ENCODE measurements around the gene EIF4B.
"Not testable (repeated sequence)": the region's sequence is repeated elsewhere in the genome, so short reads cannot be mapped to it uniquely, and the experiment has no call there.

The EIF4B gene

DNA sequence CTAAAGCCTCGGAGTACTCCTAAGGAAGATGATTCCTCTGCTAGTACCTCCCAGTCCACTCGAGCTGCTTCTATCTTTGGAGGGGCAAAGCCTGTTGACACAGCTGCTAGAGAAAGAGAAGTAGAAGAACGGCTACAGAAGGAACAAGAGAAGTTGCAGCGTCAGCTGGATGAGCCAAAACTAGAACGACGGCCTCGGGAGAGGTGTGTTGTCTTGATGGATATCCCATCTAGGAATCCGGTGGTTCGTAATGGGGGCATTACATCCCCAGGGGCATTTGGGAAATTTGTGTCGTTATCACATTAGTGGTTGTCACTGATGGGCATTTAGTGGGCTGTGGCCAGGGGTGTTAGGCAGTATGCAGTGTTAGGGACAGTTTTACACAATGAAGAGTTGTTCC is 27.6 kb downstream of the EIF4B start:
- Histone ChIP-seq H3K36me3 (ENCODE audit: control insufficient read depth in 4 of 4, insufficient read depth in 4 of 4, low read length in 3 of 4) (peaks cover 25 to 83% (median 61%) of the 10 kb centered on the region in 4 experiments), H3K27ac (ENCODE audit: insufficient read depth in 1 of 2, low read depth in 1 of 2, low read length in 2 of 2, poor library complexity in 1 of 2, severe bottlenecking in 2 of 2) (peak overlapping the region in 1 of 2 experiments; percentile 65)
- 87% methylated on average over 8 of the region's 10 CpGs for WGBS (ENCODE audit: insufficient coverage)
- DNase-seq; H3K4me3 ChIP-seq (ENCODE audit: control insufficient read depth in 1 of 7, extremely low read depth in 1 of 7, insufficient read depth in 4 of 7, low read depth in 2 of 7, low read length in 6 of 7); H3K9me3 ChIP-seq (ENCODE audit: control extremely low read depth in 1 of 5, control insufficient read depth in 4 of 5, insufficient read depth in 2 of 5, low read depth in 1 of 5, low read length in 4 of 5); H3K27me3 ChIP-seq (replicated peaks in 2 of 5; ENCODE audit: control insufficient read depth in 4 of 5, insufficient read depth in 5 of 5, low read length in 4 of 5); H3K4me1 ChIP-seq (ENCODE audit: control extremely low read depth in 1 of 4, control insufficient read depth in 4 of 4, insufficient read depth in 4 of 4, low read length in 3 of 4); POLR2A ChIA-PET: not testable (repeated sequence)
- CTCF ChIA-PET: interaction anchor here (0.8 to 1.8 kb wide), 4 partner anchors 11 to 25 kb away, joined by 3 to 5 read pairs (median 4); no protein-coding TSS in a partner anchor

DNA sequence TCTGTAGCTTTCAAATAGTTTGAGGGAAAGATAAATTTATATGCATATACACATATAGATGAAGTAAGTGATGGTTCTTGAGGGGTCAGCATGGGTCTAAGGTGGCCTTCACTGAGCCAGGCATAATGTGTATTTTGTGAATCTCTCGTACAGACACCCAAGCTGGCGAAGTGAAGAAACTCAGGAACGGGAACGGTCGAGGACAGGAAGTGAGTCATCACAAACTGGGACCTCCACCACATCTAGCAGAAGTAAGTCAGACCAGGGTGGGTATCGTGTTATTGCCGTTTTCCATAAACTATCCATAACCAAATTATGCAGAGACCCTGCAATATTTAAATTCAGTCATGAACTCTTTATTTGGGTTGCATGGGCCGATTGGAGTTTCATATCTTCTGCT is 28.2 kb downstream of the EIF4B start:
- no peak overlapping the region for H3K4me3 ChIP-seq (ENCODE audit: control insufficient read depth in 1 of 7, extremely low read depth in 1 of 7, insufficient read depth in 4 of 7, low read depth in 2 of 7, low read length in 6 of 7)
- peak overlapping the region in 1 of 2 experiments; percentile 65 for H3K27ac ChIP-seq (ENCODE audit: insufficient read depth in 1 of 2, low read depth in 1 of 2, low read length in 2 of 2, poor library complexity in 1 of 2, severe bottlenecking in 2 of 2)
- H3K9me3 ChIP-seq (ENCODE audit: control extremely low read depth in 1 of 5, control insufficient read depth in 4 of 5, insufficient read depth in 2 of 5, low read depth in 1 of 5, low read length in 4 of 5): no peaks in the 10 kb centered on the region
- peaks cover 31 to 82% (median 61%) of the 10 kb centered on the region in 4 experiments for H3K36me3 ChIP-seq (ENCODE audit: control insufficient read depth in 4 of 4, insufficient read depth in 4 of 4, low read length in 3 of 4)
- H3K4me1 ChIP-seq (ENCODE audit: control extremely low read depth in 1 of 4, control insufficient read depth in 4 of 4, insufficient read depth in 4 of 4, low read length in 3 of 4): peaks cover 0 to 12% (median 4%) of the 10 kb centered on the region in 4 experiments
- no peaks in the 10 kb centered on the region for H3K27me3 ChIP-seq (replicated peaks in 2 of 5; ENCODE audit: control insufficient read depth in 4 of 5, insufficient read depth in 5 of 5, low read length in 4 of 5)
- CTCF ChIA-PET: interaction anchor here (0.6 to 5.3 kb wide), 6 partner anchors 10 to 31 kb away, joined by 3 to 33 read pairs (median 4); no protein-coding TSS in a partner anchor
- no peak for DNase-seq
- POLR2A ChIA-PET: no interaction called here
- 49% methylated on average over 4 of the region's 8 CpGs for WGBS (ENCODE audit: insufficient coverage)

DNA sequence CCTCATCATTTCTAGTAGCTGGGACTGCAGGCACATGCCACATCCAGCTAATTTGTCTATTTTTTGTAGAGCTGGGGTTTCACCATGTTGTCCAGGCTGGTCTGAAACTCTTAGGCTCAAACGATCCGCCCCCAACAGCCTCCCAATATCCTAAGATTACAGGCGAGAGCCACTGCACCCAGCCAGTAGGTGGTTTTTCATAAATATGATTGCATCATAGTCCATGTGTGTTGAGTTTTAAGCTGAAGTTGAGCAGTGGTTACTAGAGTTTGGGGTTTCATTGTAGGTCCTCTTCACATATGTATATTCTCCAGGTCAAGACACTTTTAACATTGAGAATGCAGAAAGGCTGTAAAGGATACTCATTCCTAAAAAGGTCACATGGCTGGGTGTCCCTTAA is 30.5 kb downstream of the EIF4B start:
- Histone ChIP-seq H3K9me3 (ENCODE audit: control extremely low read depth in 1 of 5, control insufficient read depth in 4 of 5, insufficient read depth in 2 of 5, low read depth in 1 of 5, low read length in 4 of 5) (no peaks in the 10 kb centered on the region), H3K36me3 (ENCODE audit: control insufficient read depth in 4 of 4, insufficient read depth in 4 of 4, low read length in 3 of 4) (peaks cover 31 to 70% (median 52%) of the 10 kb centered on the region in 4 experiments), H3K27me3 (replicated peaks in 2 of 5; ENCODE audit: control insufficient read depth in 4 of 5, insufficient read depth in 5 of 5, low read length in 4 of 5) (no peaks in the 10 kb centered on the region), H3K4me1 (ENCODE audit: control extremely low read depth in 1 of 4, control insufficient read depth in 4 of 4, insufficient read depth in 4 of 4, low read length in 3 of 4) (peaks cover 0 to 12% (median 4%) of the 10 kb centered on the region in 4 experiments), H3K27ac (ENCODE audit: insufficient read depth in 1 of 2, low read depth in 1 of 2, low read length in 2 of 2, poor library complexity in 1 of 2, severe bottlenecking in 2 of 2) (no peak overlapping the region), H3K4me3 (ENCODE audit: control insufficient read depth in 1 of 7, extremely low read depth in 1 of 7, insufficient read depth in 4 of 7, low read depth in 2 of 7, low read length in 6 of 7) (no peak overlapping the region)
- ChIA-PET CTCF (interaction anchor here (1.0 to 5.3 kb wide), 4 partner anchors 10 to 62 kb away, joined by 3 to 33 read pairs (median 12); no protein-coding TSS in a partner anchor), POLR2A (no interaction called here)
- no peak for DNase-seq
- 100% methylated on average over 1 of the region's 3 CpGs for WGBS (ENCODE audit: insufficient coverage)

DNA sequence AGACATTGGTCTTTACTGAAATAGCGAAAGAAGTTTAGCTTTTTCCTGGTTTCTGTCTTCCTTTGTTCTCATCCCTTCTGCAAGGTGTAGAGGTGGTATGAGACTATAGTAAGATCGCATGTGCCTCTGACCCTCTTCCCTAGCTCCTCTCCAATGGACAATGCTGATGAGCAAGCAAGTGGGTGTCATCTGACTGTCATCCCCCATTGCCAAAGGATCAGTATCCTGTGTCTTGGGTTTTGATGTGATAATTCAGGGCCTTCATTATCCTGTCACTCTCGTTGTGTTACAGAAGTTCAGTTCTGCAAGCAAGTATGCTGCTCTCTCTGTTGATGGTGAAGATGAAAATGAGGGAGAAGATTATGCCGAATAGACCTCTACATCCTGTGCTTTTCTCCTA is 33.6 kb downstream of the EIF4B start:
- DNase-seq: no peak
- WGBS (ENCODE audit: insufficient coverage): 100% methylated on average over 1 of the region's 4 CpGs
- no peak overlapping the region for H3K27ac ChIP-seq (ENCODE audit: insufficient read depth in 1 of 2, low read depth in 1 of 2, low read length in 2 of 2, poor library complexity in 1 of 2, severe bottlenecking in 2 of 2)
- H3K9me3 ChIP-seq (ENCODE audit: control extremely low read depth in 1 of 5, control insufficient read depth in 4 of 5, insufficient read depth in 2 of 5, low read depth in 1 of 5, low read length in 4 of 5): no peaks in the 10 kb centered on the region
- ChIA-PET CTCF (interaction anchor here (2.0 to 5.3 kb wide), 4 partner anchors 8 to 18 kb away, joined by 9 to 33 read pairs (median 15); no protein-coding TSS in a partner anchor), POLR2A (interaction anchor here (0.7 to 0.9 kb wide), 3 partner anchors 12 to 136 kb away, joined by 3 read pairs; no protein-coding TSS in a partner anchor)
- no peak overlapping the region for H3K4me3 ChIP-seq (ENCODE audit: control insufficient read depth in 1 of 7, extremely low read depth in 1 of 7, insufficient read depth in 4 of 7, low read depth in 2 of 7, low read length in 6 of 7)
- peaks cover 0 to 9% (median 4%) of the 10 kb centered on the region in 4 experiments for H3K4me1 ChIP-seq (ENCODE audit: control extremely low read depth in 1 of 4, control insufficient read depth in 4 of 4, insufficient read depth in 4 of 4, low read length in 3 of 4)
- H3K36me3 ChIP-seq (ENCODE audit: control insufficient read depth in 4 of 4, insufficient read depth in 4 of 4, low read length in 3 of 4): peaks cover 25 to 51% (median 37%) of the 10 kb centered on the region in 4 experiments
- H3K27me3 ChIP-seq (replicated peaks in 2 of 5; ENCODE audit: control insufficient read depth in 4 of 5, insufficient read depth in 5 of 5, low read length in 4 of 5): peaks cover 0 to 1% (median 0%) of the 10 kb centered on the region in 5 experiments

GRCh38 chr12:53042607-53043454 is 36.6 kb downstream of the EIF4B start:
- H3K36me3 ChIP-seq (ENCODE audit: control insufficient read depth in 4 of 4, insufficient read depth in 4 of 4, low read length in 3 of 4): peaks cover 10 to 27% (median 18%) of the 10 kb centered on the region in 4 experiments
- no peak for DNase-seq
- H3K27me3 ChIP-seq (replicated peaks in 2 of 5; ENCODE audit: control insufficient read depth in 4 of 5, insufficient read depth in 5 of 5, low read length in 4 of 5): peaks cover 0 to 1% (median 0%) of the 10 kb centered on the region in 5 experiments
- peak overlapping the region in 1 of 2 experiments; percentile 9 for H3K27ac ChIP-seq (ENCODE audit: insufficient read depth in 1 of 2, low read depth in 1 of 2, low read length in 2 of 2, poor library complexity in 1 of 2, severe bottlenecking in 2 of 2)
- WGBS (ENCODE audit: insufficient coverage): 94% methylated on average over 6 of the region's 7 CpGs
- H3K9me3 ChIP-seq (ENCODE audit: control extremely low read depth in 1 of 5, control insufficient read depth in 4 of 5, insufficient read depth in 2 of 5, low read depth in 1 of 5, low read length in 4 of 5): no peaks in the 10 kb centered on the region
- peaks cover 0 to 23% (median 16%) of the 10 kb centered on the region in 4 experiments for H3K4me1 ChIP-seq (ENCODE audit: control extremely low read depth in 1 of 4, control insufficient read depth in 4 of 4, insufficient read depth in 4 of 4, low read length in 3 of 4)
- ChIA-PET POLR2A (no interaction called here), CTCF (interaction anchor here (1.3 to 2.3 kb wide), 3 partner anchors 11 to 145 kb away, joined by 3 to 9 read pairs (median 3); no protein-coding TSS in a partner anchor)
- H3K4me3 ChIP-seq (ENCODE audit: control insufficient read depth in 1 of 7, extremely low read depth in 1 of 7, insufficient read depth in 4 of 7, low read depth in 2 of 7, low read length in 6 of 7): no peak overlapping the region

GRCh38 chr12:53044052-53044581 is 37.9 kb downstream of the EIF4B start:
- H3K4me3 ChIP-seq (ENCODE audit: control insufficient read depth in 1 of 7, extremely low read depth in 1 of 7, insufficient read depth in 4 of 7, low read depth in 2 of 7, low read length in 6 of 7): no peak overlapping the region
- peaks cover 0 to 28% (median 16%) of the 10 kb centered on the region in 4 experiments for H3K4me1 ChIP-seq (ENCODE audit: control extremely low read depth in 1 of 4, control insufficient read depth in 4 of 4, insufficient read depth in 4 of 4, low read length in 3 of 4)
- CTCF ChIA-PET: interaction anchor here (0.6 to 2.3 kb wide), 7 partner anchors 9 to 144 kb away, joined by 3 to 9 read pairs (median 4); no protein-coding TSS in a partner anchor
- H3K9me3 ChIP-seq (ENCODE audit: control extremely low read depth in 1 of 5, control insufficient read depth in 4 of 5, insufficient read depth in 2 of 5, low read depth in 1 of 5, low read length in 4 of 5): no peaks in the 10 kb centered on the region
- H3K36me3 ChIP-seq (ENCODE audit: control insufficient read depth in 4 of 4, insufficient read depth in 4 of 4, low read length in 3 of 4): peaks cover 4 to 17% (median 11%) of the 10 kb centered on the region in 4 experiments
- DNase-seq: peak in 2 of 3 donors; percentile 24 to 35
- no peak overlapping the region for H3K27ac ChIP-seq (ENCODE audit: insufficient read depth in 1 of 2, low read depth in 1 of 2, low read length in 2 of 2, poor library complexity in 1 of 2, severe bottlenecking in 2 of 2)
- WGBS (ENCODE audit: insufficient coverage): 79% methylated on average over 10 of the region's 10 CpGs
- POLR2A ChIA-PET: interaction anchor here (0.6 kb wide), 1 partner anchor 12 kb away, joined by 3 read pairs; no protein-coding TSS in a partner anchor
- peaks cover 0 to 1% (median 0%) of the 10 kb centered on the region in 5 experiments for H3K27me3 ChIP-seq (replicated peaks in 2 of 5; ENCODE audit: control insufficient read depth in 4 of 5, insufficient read depth in 5 of 5, low read length in 4 of 5)
